ENCODE results near the gene RNF166. TPM values are rescaled to one million over a fixed set of nuclear protein-coding genes. Genes with fewer than 3 reads are reported as not detected.

Gene RNF166
- polyA plus RNA-seq (2013, experiment 1 of 2), result 16.0 TPM
- polyA plus RNA-seq (2013, experiment 2 of 2), result 17.0 TPM

DNA sequence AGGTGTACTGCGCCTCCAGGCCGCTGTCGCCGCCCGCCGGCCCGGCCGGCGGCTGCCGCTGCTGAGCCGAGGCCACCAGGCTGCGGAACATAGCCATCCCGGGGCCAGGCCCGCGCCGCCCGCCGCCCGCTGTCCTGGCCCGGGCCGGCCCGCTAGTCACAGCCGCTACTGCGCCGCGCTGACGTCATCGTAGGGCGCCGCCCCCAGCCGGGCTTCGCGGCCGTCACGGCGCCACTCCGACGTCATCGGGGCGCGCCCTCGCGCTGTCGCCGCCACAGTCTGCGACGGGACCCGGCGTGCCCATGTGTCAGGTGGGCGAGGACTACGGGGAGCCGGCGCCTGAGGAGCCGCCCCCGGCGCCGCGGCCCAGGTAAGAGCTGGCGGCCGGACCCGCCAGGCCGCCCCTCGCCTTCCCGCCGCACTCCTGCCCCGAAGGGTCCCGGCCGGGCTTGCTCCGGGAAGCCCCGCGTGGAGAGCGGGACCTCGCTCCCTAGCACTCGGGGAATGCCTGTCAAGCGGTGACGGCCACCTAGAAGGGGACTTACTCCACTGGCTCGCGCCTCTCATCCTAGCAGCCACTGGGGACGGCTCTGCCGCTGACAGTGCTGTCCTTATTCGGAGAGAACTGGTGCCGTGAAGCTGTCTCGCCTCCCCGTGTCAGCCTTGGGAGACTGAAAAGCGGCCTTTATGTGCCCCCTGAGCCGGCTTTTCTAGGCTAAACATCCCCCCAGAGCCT lies at the start of gene RNF166, which contains the start of gene CTU2:
Gene RNF166 (minus strand): TSS at position 180 of the 736 bp plus-strand sequence. CDS start 83 bp downstream, at position 97.
Gene CTU2 (plus strand): TSS at position 275 of the 736 bp plus-strand sequence. CDS start 28 bp downstream, at position 303.
- Histone ChIP-seq H3K27ac (ENCODE audit: low read depth, low read length) (no peak within 1 kb of the TSS), H2BK15ac (replicated peaks; ENCODE audit: low read depth) (no peak within 1 kb of the TSS), H4K5ac (ENCODE audit: low read length) (no peak within 1 kb of the TSS), H4K8ac (ENCODE audit: low read depth, low read length) (no peak within 1 kb of the TSS), H3K79me1 (ENCODE audit: low read length) (peaks cover 18% of the 10 kb centered on the region), H3K36me3 (ENCODE audit: control insufficient read depth, insufficient read depth, low read length) (no peaks in the 10 kb centered on the region), H3K4me2 (ENCODE audit: low read length) (peak within 1 kb of the TSS; percentile 98), H3K9ac (ENCODE audit: low read length) (peak within 1 kb of the TSS; percentile 82), H3K4me1 (ENCODE audit: control insufficient read depth, low read depth, low read length) (no peaks in the 10 kb centered on the region), H3K4ac (ENCODE audit: low read depth, low read length) (peak within 1 kb of the TSS; percentile 70), H3K18ac (ENCODE audit: low read length) (peak within 1 kb of the TSS; percentile 81), H3K56ac (ENCODE audit: low read length) (peak within 1 kb of the TSS; percentile 94), H2BK5ac (ENCODE audit: low read length) (no peak within 1 kb of the TSS), H3K79me2 (ENCODE audit: control insufficient read depth, insufficient read depth, low read length) (peaks cover 8% of the 10 kb centered on the region), H2BK120ac (ENCODE audit: low read depth, low read length) (no peak within 1 kb of the TSS), H2AK5ac (ENCODE audit: low read length) (no peak within 1 kb of the TSS), H3K23ac (ENCODE audit: low read length) (no peak within 1 kb of the TSS), H3K27me3 (ENCODE audit: insufficient read depth, low read length, poor library complexity) (no peaks in the 10 kb centered on the region), H3K4me3 (ENCODE audit: low read length) (peak within 1 kb of the TSS; percentile 81)
- WGBS (ENCODE audit: extremely low coverage, insufficient coverage, low lambda C conversion rate), result no CpG with 5 or more reads among the region's 86 CpGs
- DNase-seq, result peak; percentile 92

GRCh38 chr16:88754912-88755744 lies 48.9 kb upstream of the RNF166 start:
- H3K4me3 ChIP-seq (ENCODE audit: low read length), result no peak overlapping the region
- H3K27ac ChIP-seq (ENCODE audit: low read depth, low read length), result no peak overlapping the region
- peak overlapping the region; percentile 25 for H3K56ac ChIP-seq (ENCODE audit: low read length)
- no peak overlapping the region for H2BK5ac ChIP-seq (ENCODE audit: low read length)
- H3K27me3 ChIP-seq (ENCODE audit: insufficient read depth, low read length, poor library complexity), result no peaks in the 10 kb centered on the region
- H3K79me1 ChIP-seq (ENCODE audit: low read length), result peaks cover 3% of the 10 kb centered on the region
- H3K18ac ChIP-seq (ENCODE audit: low read length), result no peak overlapping the region
- no peak overlapping the region for H3K4ac ChIP-seq (ENCODE audit: low read depth, low read length)
- H4K5ac ChIP-seq (ENCODE audit: low read length), result no peak overlapping the region
- H2AK5ac ChIP-seq (ENCODE audit: low read length), result no peak overlapping the region
- H3K9ac ChIP-seq (ENCODE audit: low read length), result no peak overlapping the region
- WGBS (ENCODE audit: extremely low coverage, insufficient coverage, low lambda C conversion rate), result no CpG with 5 or more reads among the region's 42 CpGs
- H3K4me1 ChIP-seq (ENCODE audit: control insufficient read depth, low read depth, low read length), result no peaks in the 10 kb centered on the region
- H4K8ac ChIP-seq (ENCODE audit: low read depth, low read length), result no peak overlapping the region
- H2BK120ac ChIP-seq (ENCODE audit: low read depth, low read length), result no peak overlapping the region
- H3K36me3 ChIP-seq (ENCODE audit: control insufficient read depth, insufficient read depth, low read length), result no peaks in the 10 kb centered on the region
- no peak overlapping the region for H3K23ac ChIP-seq (ENCODE audit: low read length)
- no peak overlapping the region for H3K4me2 ChIP-seq (ENCODE audit: low read length)
- peaks cover 3% of the 10 kb centered on the region for H3K79me2 ChIP-seq (ENCODE audit: control insufficient read depth, insufficient read depth, low read length)
- no peak overlapping the region for H2BK15ac ChIP-seq (replicated peaks; ENCODE audit: low read depth)
- no peak for DNase-seq

DNA sequence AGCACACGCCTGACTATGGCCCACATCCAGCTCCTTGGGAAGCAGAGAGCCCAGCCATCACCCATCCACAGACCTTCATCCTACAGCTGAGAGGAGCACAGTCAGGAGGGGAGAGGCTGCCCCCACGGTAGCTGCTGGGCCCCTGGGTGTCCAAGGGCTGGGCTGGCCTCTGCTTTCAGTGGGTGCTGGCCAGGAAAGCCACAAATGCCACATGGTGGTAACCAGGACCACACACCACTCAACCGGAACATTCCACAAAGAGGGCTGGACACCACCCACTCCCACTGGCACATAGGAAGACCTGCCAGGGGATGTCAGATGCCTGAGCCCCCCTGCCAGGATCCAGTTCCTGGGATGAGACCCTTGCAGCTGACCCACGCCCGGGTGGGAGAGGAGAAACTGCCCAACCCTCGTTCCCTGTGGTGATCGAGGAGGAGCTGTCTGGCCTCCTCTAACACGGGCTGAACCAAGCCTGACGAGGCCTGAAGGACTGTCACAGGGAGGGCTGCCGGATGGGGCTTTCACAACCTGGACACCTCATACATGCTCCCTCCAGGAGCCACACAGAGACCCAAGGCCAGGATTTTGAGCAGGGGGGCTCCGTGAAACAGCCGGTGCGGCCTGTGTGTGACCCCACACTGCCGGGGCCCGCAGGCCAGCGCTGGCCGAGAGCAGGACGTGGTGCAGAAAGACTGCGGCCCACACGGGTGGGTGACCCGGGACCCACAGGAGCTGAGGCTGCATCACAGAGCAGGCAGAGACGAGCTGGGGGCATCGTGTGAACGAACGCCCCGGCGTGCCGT lies 48.1 kb upstream of the RNF166 start:
- no peaks in the 10 kb centered on the region for H3K36me3 ChIP-seq (ENCODE audit: control insufficient read depth, insufficient read depth, low read length)
- peaks cover 3% of the 10 kb centered on the region for H3K79me2 ChIP-seq (ENCODE audit: control insufficient read depth, insufficient read depth, low read length)
- H3K27me3 ChIP-seq (ENCODE audit: insufficient read depth, low read length, poor library complexity), result no peaks in the 10 kb centered on the region
- H3K9ac ChIP-seq (ENCODE audit: low read length), result no peak overlapping the region
- H4K5ac ChIP-seq (ENCODE audit: low read length), result no peak overlapping the region
- DNase-seq, result no peak
- no peak overlapping the region for H2BK15ac ChIP-seq (replicated peaks; ENCODE audit: low read depth)
- no CpG with 5 or more reads among the region's 28 CpGs for WGBS (ENCODE audit: extremely low coverage, insufficient coverage, low lambda C conversion rate)
- H2AK5ac ChIP-seq (ENCODE audit: low read length), result no peak overlapping the region
- no peak overlapping the region for H3K4me2 ChIP-seq (ENCODE audit: low read length)
- no peak overlapping the region for H4K8ac ChIP-seq (ENCODE audit: low read depth, low read length)
- H3K18ac ChIP-seq (ENCODE audit: low read length), result no peak overlapping the region
- peaks cover 3% of the 10 kb centered on the region for H3K79me1 ChIP-seq (ENCODE audit: low read length)
- no peak overlapping the region for H3K27ac ChIP-seq (ENCODE audit: low read depth, low read length)
- H3K23ac ChIP-seq (ENCODE audit: low read length), result no peak overlapping the region
- H3K4me3 ChIP-seq (ENCODE audit: low read length), result no peak overlapping the region
- H3K4ac ChIP-seq (ENCODE audit: low read depth, low read length), result no peak overlapping the region
- no peaks in the 10 kb centered on the region for H3K4me1 ChIP-seq (ENCODE audit: control insufficient read depth, low read depth, low read length)
- H3K56ac ChIP-seq (ENCODE audit: low read length), result peak overlapping the region; percentile 25
- H2BK120ac ChIP-seq (ENCODE audit: low read depth, low read length), result no peak overlapping the region
- H2BK5ac ChIP-seq (ENCODE audit: low read length), result no peak overlapping the region

DNA sequence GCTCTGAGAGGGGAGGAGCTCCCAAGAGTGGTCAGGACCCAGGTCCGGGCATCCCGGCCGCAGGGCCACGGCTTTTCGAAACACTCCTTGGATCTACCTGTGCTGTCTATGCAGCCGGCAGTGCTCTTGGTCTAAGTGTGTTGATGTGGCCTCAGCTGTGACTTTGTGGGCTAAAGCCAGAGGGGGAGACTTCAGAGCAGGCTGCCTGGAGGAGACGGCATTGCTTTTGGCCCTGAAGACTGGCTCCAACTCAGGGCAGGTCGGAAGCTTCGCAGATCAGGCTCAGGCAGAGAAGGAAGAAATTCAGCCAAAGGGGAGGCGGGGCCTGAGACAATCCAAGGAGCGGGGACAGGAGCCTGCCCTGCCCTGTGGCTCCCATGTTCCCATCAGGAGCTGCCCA lies 47.4 kb upstream of the RNF166 start:
- no CpG with 5 or more reads among the region's 11 CpGs for WGBS (ENCODE audit: extremely low coverage, insufficient coverage, low lambda C conversion rate)

GRCh38 chr16:88753191-88753590 lies 47.0 kb upstream of the RNF166 start:
- H4K5ac ChIP-seq (ENCODE audit: low read length), result no peak overlapping the region
- no peak overlapping the region for H3K18ac ChIP-seq (ENCODE audit: low read length)
- H3K79me1 ChIP-seq (ENCODE audit: low read length), result no peaks in the 10 kb centered on the region
- no peaks in the 10 kb centered on the region for H3K27me3 ChIP-seq (ENCODE audit: insufficient read depth, low read length, poor library complexity)
- H3K56ac ChIP-seq (ENCODE audit: low read length), result no peak overlapping the region
- DNase-seq, result no peak
- no peak overlapping the region for H3K23ac ChIP-seq (ENCODE audit: low read length)
- no peak overlapping the region for H2AK5ac ChIP-seq (ENCODE audit: low read length)
- H3K4me3 ChIP-seq (ENCODE audit: low read length), result no peak overlapping the region
- H2BK15ac ChIP-seq (replicated peaks; ENCODE audit: low read depth), result no peak overlapping the region
- H3K9ac ChIP-seq (ENCODE audit: low read length), result no peak overlapping the region
- H3K27ac ChIP-seq (ENCODE audit: low read depth, low read length), result no peak overlapping the region
- no peaks in the 10 kb centered on the region for H3K4me1 ChIP-seq (ENCODE audit: control insufficient read depth, low read depth, low read length)
- H3K79me2 ChIP-seq (ENCODE audit: control insufficient read depth, insufficient read depth, low read length), result peaks cover under 1% of the 10 kb centered on the region
- H3K4me2 ChIP-seq (ENCODE audit: low read length), result no peak overlapping the region
- no peaks in the 10 kb centered on the region for H3K36me3 ChIP-seq (ENCODE audit: control insufficient read depth, insufficient read depth, low read length)
- H4K8ac ChIP-seq (ENCODE audit: low read depth, low read length), result no peak overlapping the region
- no peak overlapping the region for H2BK120ac ChIP-seq (ENCODE audit: low read depth, low read length)
- WGBS (ENCODE audit: extremely low coverage, insufficient coverage, low lambda C conversion rate), result no CpG with 5 or more reads among the region's 13 CpGs
- H2BK5ac ChIP-seq (ENCODE audit: low read length), result no peak overlapping the region
- H3K4ac ChIP-seq (ENCODE audit: low read depth, low read length), result no peak overlapping the region

More for the DNA sequence above, 47.4 kb upstream of the RNF166 start:
- Histone ChIP-seq H3K18ac (ENCODE audit: low read length) (no peak overlapping the region), H2BK15ac (replicated peaks; ENCODE audit: low read depth) (no peak overlapping the region), H4K5ac (ENCODE audit: low read length) (no peak overlapping the region), H2BK120ac (ENCODE audit: low read depth, low read length) (no peak overlapping the region), H3K79me2 (ENCODE audit: control insufficient read depth, insufficient read depth, low read length) (peaks cover 3% of the 10 kb centered on the region), H3K4me2 (ENCODE audit: low read length) (no peak overlapping the region), H3K23ac (ENCODE audit: low read length) (no peak overlapping the region), H3K56ac (ENCODE audit: low read length) (no peak overlapping the region), H3K9ac (ENCODE audit: low read length) (no peak overlapping the region), H3K79me1 (ENCODE audit: low read length) (peaks cover under 1% of the 10 kb centered on the region), H4K8ac (ENCODE audit: low read depth, low read length) (no peak overlapping the region), H3K4me3 (ENCODE audit: low read length) (no peak overlapping the region), H2BK5ac (ENCODE audit: low read length) (no peak overlapping the region), H3K4me1 (ENCODE audit: control insufficient read depth, low read depth, low read length) (no peaks in the 10 kb centered on the region), H3K36me3 (ENCODE audit: control insufficient read depth, insufficient read depth, low read length) (no peaks in the 10 kb centered on the region), H3K27me3 (ENCODE audit: insufficient read depth, low read length, poor library complexity) (no peaks in the 10 kb centered on the region), H2AK5ac (ENCODE audit: low read length) (no peak overlapping the region), H3K27ac (ENCODE audit: low read depth, low read length) (no peak overlapping the region), H3K4ac (ENCODE audit: low read depth, low read length) (no peak overlapping the region)
- no peak for DNase-seq
